ENCODE results near the gene MTMR2. TPM values are rescaled to one million over a fixed set of nuclear protein-coding genes. Genes with fewer than 3 reads are reported as not detected.
A peak's percentile ranks its signal among the peaks of the same experiment; 100 is the strongest.

The MTMR2 gene
- total and polyA plus RNA-seq, 10 donors, result 5.7 to 32.7 (median 21.5) TPM

DNA sequence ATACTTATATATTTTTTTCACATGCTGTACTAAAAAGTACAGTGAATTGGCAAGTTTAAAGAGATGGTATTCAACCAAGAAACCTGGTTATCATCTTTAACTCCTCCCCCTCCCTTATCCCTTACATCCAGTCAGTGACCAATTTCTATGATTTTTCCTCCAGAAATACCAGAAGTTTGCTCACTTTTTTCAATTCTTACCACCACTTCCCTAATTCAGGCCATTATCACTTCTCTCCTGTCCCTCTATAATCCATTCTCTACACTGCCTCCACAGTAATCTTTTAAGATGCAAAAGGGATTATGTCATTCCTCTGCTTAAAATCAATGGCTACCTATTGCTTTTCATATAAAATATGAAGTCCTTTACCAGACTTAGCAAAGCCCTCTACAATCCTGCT is 70.8 kb downstream of the MTMR2 start:
- H3K4me1 ChIP-seq, result no peaks in the 10 kb centered on the region
- H3K27me3 ChIP-seq (replicated peaks in 1 of 7), result no peaks in the 10 kb centered on the region
- H3K36me3 ChIP-seq, result peaks cover 0 to 60% (median 16%) of the 10 kb centered on the region in 6 donors
- DNase-seq, result no peak
- H3K4me3 ChIP-seq, result no peak overlapping the region
- no peaks in the 10 kb centered on the region for H3K9me3 ChIP-seq
- intact Hi-C loops (cut with DNase I; ENCODE audit: low total_unique reads), result no loop called here
- no peak overlapping the region for H3K27ac ChIP-seq
- TF ChIP-seq POLR2AphosphoS5 (IDR thresholded peaks at IDR 0.05) (no peak), POLR2A (IDR thresholded peaks at IDR 0.05) (no peak)
- TF ChIP-seq, protein P1, sequence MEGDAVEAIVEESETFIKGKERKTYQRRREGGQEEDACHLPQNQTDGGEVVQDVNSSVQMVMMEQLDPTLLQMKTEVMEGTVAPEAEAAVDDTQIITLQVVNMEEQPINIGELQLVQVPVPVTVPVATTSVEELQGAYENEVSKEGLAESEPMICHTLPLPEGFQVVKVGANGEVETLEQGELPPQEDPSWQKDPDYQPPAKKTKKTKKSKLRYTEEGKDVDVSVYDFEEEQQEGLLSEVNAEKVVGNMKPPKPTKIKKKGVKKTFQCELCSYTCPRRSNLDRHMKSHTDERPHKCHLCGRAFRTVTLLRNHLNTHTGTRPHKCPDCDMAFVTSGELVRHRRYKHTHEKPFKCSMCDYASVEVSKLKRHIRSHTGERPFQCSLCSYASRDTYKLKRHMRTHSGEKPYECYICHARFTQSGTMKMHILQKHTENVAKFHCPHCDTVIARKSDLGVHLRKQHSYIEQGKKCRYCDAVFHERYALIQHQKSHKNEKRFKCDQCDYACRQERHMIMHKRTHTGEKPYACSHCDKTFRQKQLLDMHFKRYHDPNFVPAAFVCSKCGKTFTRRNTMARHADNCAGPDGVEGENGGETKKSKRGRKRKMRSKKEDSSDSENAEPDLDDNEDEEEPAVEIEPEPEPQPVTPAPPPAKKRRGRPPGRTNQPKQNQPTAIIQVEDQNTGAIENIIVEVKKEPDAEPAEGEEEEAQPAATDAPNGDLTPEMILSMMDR (IDR thresholded peaks at IDR 0.05 in 8 of 11, conservative IDR thresholded peaks at IDR 0.05 in 3 of 11), result no peak

DNA sequence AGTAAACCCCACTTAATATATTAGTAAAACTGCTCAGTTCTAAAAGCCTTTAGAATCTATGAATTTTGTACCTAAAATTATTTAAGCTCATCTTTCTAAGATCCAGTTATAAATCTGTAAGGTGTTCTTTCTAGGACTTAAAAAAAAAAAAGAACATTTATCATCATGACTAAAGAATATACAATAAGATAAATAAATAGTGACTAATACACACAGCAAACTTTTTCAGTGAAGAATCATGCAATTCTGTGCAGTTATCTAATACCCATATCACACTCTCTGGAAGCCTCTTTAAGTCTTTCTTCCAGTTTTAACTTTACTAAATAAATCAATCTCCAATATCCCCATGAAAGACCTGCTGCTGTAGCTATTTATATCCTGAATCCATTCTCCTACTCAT is 73.8 kb downstream of the MTMR2 start:
- DNase-seq, result no peak
- Histone ChIP-seq H3K4me1 (no peaks in the 10 kb centered on the region), H3K4me3 (no peak overlapping the region), H3K27ac (no peak overlapping the region), H3K9me3 (no peaks in the 10 kb centered on the region), H3K27me3 (replicated peaks in 1 of 7) (no peaks in the 10 kb centered on the region), H3K36me3 (peaks cover 0 to 52% (median 20%) of the 10 kb centered on the region in 6 donors)
- TF ChIP-seq, protein P1 (IDR thresholded peaks at IDR 0.05 in 8 of 11, conservative IDR thresholded peaks at IDR 0.05 in 3 of 11), result no peak
- no peak for TF ChIP-seq POLR2AphosphoS5 (IDR thresholded peaks at IDR 0.05)
- intact Hi-C loops (cut with DNase I; ENCODE audit: low total_unique reads), result no loop called here

- intact Hi-C loops (cut with DNase I; ENCODE audit: low total_unique reads), result no loop called here
- no peak overlapping the region for H3K27ac ChIP-seq
- DNase-seq, result no peak
- no peaks in the 10 kb centered on the region for H3K9me3 ChIP-seq
- TF ChIP-seq POLR2A (IDR thresholded peaks at IDR 0.05), result no peak
- TF ChIP-seq, protein P1 (IDR thresholded peaks at IDR 0.05 in 8 of 11, conservative IDR thresholded peaks at IDR 0.05 in 3 of 11), result peak in 5 of 11 experiments; percentile 11 to 33 (median 28)
- no peak for TF ChIP-seq POLR2AphosphoS5 (IDR thresholded peaks at IDR 0.05)
- no peak overlapping the region for H3K4me3 ChIP-seq
- no peaks in the 10 kb centered on the region for H3K27me3 ChIP-seq (replicated peaks in 1 of 7)
- 75 to 85% (median 82%) methylated on average over 6 of the region's 6 CpGs for WGBS, 5 donors
- peaks cover 0 to 55% (median 23%) of the 10 kb centered on the region in 6 donors for H3K36me3 ChIP-seq
- no peaks in the 10 kb centered on the region for H3K4me1 ChIP-seq
Measured at GRCh38 chr11:95849087-95849825, 74.7 kb downstream of the MTMR2 start.

DNA sequence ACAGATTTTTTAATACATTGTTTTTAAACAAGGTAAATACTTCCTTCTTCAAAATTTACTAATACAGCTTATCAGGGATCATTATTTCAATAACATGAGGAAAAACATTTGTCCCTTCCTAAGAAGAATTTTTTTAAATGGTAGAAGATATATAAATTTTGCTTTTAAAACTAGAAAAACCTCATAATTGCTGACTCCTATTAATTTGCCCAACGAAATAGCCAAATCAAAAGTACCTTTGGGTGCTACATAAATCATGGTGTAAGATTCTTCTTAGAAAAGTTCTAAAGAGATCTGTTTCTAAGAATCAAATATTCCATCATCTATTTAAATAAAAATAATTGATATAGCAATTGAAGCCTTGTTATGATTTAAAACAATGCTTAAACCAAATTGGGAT is 78.7 kb downstream of the MTMR2 start:
- Histone ChIP-seq H3K4me3 (no peak overlapping the region), H3K27me3 (replicated peaks in 1 of 7) (no peaks in the 10 kb centered on the region), H3K9me3 (no peaks in the 10 kb centered on the region), H3K4me1 (no peaks in the 10 kb centered on the region), H3K36me3 (peaks cover 0 to 82% (median 26%) of the 10 kb centered on the region in 6 donors), H3K27ac (no peak overlapping the region)
- no peak for TF ChIP-seq POLR2AphosphoS5 (IDR thresholded peaks at IDR 0.05)
- TF ChIP-seq, protein P1 (IDR thresholded peaks at IDR 0.05 in 8 of 11, conservative IDR thresholded peaks at IDR 0.05 in 3 of 11), result no peak
- no peak for TF ChIP-seq POLR2A (IDR thresholded peaks at IDR 0.05)
- intact Hi-C loops (cut with DNase I; ENCODE audit: low total_unique reads), result no loop called here
- DNase-seq, result no peak
- 92 to 97% (median 94%) methylated on average over 1 of the region's 1 CpG for WGBS, 5 donors
